GM19238 (cell line): ENCODE results near the gene LDLRAD4.

ENCODE experiments used
- DNase-seq: peaks from one replicate; pipeline ENCODE4 v3.0.0; 2011; ENCODE audit warnings: low spot score; ENCODE audit not compliant: insufficient read length

LDLRAD4 gene

GRCh38 chr18:13403786-13404549 lies 185.4 kb downstream of the LDLRAD4 start:
- no peak for DNase-seq

- DNase-seq, result no peak
These were observed 186.9 kb downstream of the LDLRAD4 start for GRCh38 chr18:13405305-13406038.

- DNase-seq, result no peak
These were observed 187.6 kb downstream of the LDLRAD4 start for GRCh38 chr18:13406049-13406615.

- DNase-seq, result no peak
These were observed 188.2 kb downstream of the LDLRAD4 start for GRCh38 chr18:13406736-13407135.

GRCh38 chr18:13407484-13407883 lies 188.9 kb downstream of the LDLRAD4 start:
- DNase-seq, result no peak

GRCh38 chr18:13409026-13409425 lies 190.5 kb downstream of the LDLRAD4 start:
- no peak for DNase-seq

DNA sequence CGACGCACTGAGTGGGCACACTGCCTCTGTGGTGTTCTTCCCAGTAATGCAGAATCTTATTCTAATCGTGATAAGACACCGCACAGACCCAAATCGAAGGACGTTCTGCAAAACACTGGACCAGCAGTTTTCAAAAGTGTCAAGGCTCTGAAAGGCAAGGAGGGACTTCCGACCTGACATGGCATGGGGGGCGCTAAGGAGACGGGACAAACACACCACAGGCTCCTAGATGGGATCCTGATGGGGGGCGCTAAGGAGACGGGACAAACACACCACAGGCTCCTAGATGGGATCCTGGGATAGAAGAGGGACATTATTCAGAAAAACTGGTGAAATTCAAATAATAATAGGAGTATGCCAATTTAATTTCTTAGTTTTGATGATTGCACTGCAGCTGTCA lies 191.4 kb downstream of the LDLRAD4 start:
- DNase-seq, result no peak

- no peak for DNase-seq
These were observed 191.9 kb downstream of the LDLRAD4 start for GRCh38 chr18:13410471-13410870.

DNA sequence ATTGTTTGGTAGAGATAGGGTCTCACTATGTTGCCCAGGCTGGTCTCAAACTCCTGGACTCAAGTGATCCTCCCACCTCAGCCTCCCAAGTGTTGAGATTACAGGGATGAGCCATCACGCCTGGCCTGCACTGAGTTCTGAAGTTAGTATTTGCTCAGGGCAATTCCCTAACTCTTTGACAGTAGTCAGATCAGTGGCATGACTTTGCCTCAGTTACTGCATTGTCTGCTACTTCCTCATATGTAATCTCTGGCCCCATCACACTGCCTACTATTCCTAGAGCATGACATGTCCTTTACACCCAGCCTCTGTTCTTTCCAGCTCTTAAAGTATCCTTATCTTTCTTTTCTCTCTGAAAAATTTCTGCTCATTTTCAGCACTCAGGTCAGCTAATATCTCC lies 193.5 kb downstream of the LDLRAD4 start:
- no peak for DNase-seq

DNA sequence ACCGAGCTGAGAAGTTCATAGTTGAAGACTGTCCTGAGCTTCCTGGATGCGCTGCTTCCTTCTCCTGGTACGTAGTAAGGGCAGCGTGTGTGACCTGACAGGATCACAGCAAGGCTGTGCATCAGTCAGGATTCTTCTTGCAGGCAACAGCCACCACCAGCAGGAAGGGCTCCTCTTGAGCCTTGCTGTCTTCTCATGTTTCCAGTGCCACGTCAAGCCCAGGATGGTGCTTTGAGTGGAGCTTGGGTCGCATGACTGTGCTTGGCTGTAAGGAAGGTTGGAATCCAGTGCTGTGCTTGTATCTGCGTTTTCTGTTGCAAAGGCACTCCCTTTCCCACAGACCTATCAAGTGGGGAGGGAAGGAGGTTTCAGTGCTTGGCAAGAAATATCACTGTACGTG lies 194.3 kb downstream of the LDLRAD4 start:
- no peak for DNase-seq

DNA sequence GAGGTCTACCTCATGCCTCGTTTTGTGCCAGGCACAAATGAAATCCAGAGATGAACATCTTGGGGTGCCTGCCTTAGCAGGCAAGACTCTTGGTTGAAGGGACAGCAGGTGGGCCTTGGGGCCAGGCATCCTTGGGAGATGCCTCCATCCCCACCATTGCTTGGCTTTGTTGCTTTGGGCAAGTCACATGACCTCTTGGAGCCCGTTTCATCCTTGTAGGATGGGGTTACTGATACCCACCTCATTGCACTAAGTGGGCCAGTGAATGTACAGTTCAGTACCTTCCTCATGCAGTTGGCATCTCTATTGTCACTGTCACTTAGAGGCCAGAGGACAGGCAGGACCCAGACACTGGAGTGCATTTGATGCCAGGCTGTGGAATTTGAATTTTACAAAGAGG lies 195.5 kb downstream of the LDLRAD4 start:
- no peak for DNase-seq

DNA sequence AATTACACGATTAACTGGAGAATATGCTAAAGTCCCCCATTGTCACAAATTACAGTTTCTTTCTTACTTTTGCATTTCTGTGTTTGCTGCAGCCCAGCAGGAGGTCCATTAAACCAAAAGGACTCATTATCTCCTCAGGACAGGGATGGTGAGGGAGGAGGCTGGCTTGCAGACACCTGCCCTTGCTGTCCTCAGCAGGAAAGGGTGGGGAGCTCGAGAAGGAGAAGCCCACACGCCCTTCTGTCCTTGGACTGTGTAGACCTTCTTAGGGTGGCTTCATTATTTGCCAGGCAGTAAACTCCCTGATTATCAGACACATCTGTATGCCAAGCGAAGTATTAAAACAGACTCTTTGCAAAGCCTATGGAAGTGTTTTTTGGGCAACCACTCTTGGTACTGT lies 196.0 kb downstream of the LDLRAD4 start:
- DNase-seq, result no peak

- no peak for DNase-seq
These were observed 197.2 kb downstream of the LDLRAD4 start for GRCh38 chr18:13415736-13416135.

GRCh38 chr18:13416208-13416607 lies 197.6 kb downstream of the LDLRAD4 start:
- DNase-seq, result no peak

DNA sequence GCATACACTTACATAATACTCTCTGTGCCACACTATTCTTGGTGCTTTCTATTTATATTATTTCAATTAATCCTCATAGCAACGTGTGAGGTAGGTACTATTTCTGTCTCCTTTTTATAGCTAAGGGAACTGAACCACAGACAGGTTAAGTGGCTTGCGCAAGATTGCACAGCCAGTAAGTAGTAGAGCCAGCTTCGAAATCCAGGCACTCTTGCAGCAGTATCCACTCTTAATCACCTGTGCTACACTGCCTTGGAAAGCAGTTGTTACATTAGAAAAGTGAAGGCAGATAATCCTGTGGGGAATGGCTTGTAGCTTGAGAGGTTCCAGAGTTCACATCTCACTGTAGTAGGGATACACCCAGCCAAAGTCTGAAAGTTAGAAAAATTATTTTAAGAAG lies 198.3 kb downstream of the LDLRAD4 start:
- no peak for DNase-seq

GRCh38 chr18:13418013-13418710 lies 199.6 kb downstream of the LDLRAD4 start:
- no peak for DNase-seq

- DNase-seq, result no peak
These were observed 202.6 kb downstream of the LDLRAD4 start for GRCh38 chr18:13420969-13421686.

DNA sequence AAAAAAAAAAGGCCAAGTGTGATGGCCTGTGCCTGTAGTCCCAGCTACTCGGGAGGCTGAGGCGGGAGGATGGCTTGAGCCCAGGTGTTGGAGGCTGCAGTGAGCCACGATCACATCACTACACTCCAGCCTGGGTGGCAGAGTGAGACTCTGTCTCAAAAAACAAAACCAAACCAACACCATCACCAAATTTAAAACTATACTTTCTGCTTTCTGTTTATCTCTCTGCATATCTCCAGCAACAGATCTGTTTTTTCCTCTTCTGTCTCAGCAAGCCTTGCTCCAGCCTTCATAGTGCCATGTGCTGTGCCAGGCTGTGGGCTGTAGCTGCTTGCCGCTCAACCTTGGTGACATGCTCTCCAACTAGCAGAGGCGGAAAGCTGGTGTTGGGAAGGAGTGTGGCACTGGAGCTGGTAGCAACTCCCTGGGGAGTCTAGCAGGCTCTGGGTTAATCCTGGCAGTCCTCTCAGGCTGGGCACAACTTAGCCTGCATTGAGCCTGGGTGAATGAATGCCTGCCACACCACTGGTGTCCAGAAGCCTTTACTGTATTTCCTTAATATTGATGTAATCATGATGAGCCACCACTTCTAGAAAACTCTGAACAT lies 204.1 kb downstream of the LDLRAD4 start:
- no peak for DNase-seq

DNA sequence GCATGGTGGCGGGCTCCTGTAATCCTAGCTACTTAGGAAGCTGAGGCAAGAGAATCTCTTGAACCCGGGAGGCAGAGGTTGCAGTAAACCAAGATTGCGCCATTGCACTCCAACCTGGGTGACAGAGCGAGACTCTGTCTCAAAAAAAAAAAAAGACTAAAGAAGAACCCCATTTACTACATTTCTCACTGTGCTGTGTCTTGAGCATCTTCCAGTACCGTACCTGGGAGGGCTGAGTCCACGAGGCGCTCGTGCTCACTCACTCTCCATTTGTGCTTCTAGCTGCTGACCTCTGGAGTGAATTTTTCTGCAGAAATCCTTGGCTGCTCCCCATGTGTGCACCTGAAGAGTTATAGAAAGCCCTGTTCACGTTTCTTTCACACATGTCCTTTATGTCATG lies 204.8 kb downstream of the LDLRAD4 start:
- DNase-seq, result no peak

GRCh38 chr18:13424363-13424762 lies 205.8 kb downstream of the LDLRAD4 start:
- no peak for DNase-seq
